IPS-18a (cell line): ENCODE data around the gene DIS3L2.
"Not testable (repeated sequence)": the region's sequence is repeated elsewhere in the genome, so short reads cannot be mapped to it uniquely, and the experiment has no call there.

Experiments used
- H3K27ac ChIP-seq: one replicate; pipeline ENCODE4 v1.5.1; 2013; ENCODE audit warnings: low read length
- H3K27me3 ChIP-seq: one replicate; pipeline ENCODE4 v1.6.1; 2013; ENCODE audit warnings: mild to moderate bottlenecking, low read length; ENCODE audit not compliant: control insufficient read depth, insufficient read depth
- H3K36me3 ChIP-seq: one replicate; pipeline ENCODE4 v1.6.1; 2013; ENCODE audit warnings: low read depth, low read length; ENCODE audit not compliant: control insufficient read depth
- H3K4me1 ChIP-seq: one replicate; pipeline ENCODE4 v1.6.1; 2013; ENCODE audit warnings: low read depth, low read length; ENCODE audit not compliant: control insufficient read depth
- H3K4me3 ChIP-seq: one replicate; pipeline ENCODE4 v1.5.1; 2013; ENCODE audit warnings: low read length
- H3K9ac ChIP-seq: one replicate; pipeline ENCODE4 v1.6.1; 2013; ENCODE audit warnings: mild to moderate bottlenecking, low read length, moderate library complexity
- H3K9me3 ChIP-seq: one replicate; pipeline ENCODE4 v1.6.1; 2013; ENCODE audit warnings: low read depth, low read length; ENCODE audit not compliant: control insufficient read depth

Gene DIS3L2

GRCh38 chr2:231941673-231942072 is 19.8 kb upstream of the DIS3L2 start:
- no peaks in the 10 kb centered on the region for H3K9me3 ChIP-seq
- no peak overlapping the region for H3K4me3 ChIP-seq
- no peaks in the 10 kb centered on the region for H3K36me3 ChIP-seq
- no peak overlapping the region for H3K9ac ChIP-seq
- no peaks in the 10 kb centered on the region for H3K4me1 ChIP-seq
- H3K27ac ChIP-seq = no peak overlapping the region
- H3K27me3 ChIP-seq = no peaks in the 10 kb centered on the region

GRCh38 chr2:231942180-231942579 is 19.3 kb upstream of the DIS3L2 start:
- no peak overlapping the region for H3K4me3 ChIP-seq
- no peaks in the 10 kb centered on the region for H3K9me3 ChIP-seq
- no peaks in the 10 kb centered on the region for H3K36me3 ChIP-seq
- H3K27ac ChIP-seq = no peak overlapping the region
- H3K4me1 ChIP-seq = no peaks in the 10 kb centered on the region
- no peaks in the 10 kb centered on the region for H3K27me3 ChIP-seq
- no peak overlapping the region for H3K9ac ChIP-seq

- H3K27me3 ChIP-seq = no peaks in the 10 kb centered on the region
- no peak overlapping the region for H3K4me3 ChIP-seq
- H3K36me3 ChIP-seq = no peaks in the 10 kb centered on the region
- H3K9me3 ChIP-seq = no peaks in the 10 kb centered on the region
- no peak overlapping the region for H3K27ac ChIP-seq
- no peaks in the 10 kb centered on the region for H3K4me1 ChIP-seq
- H3K9ac ChIP-seq = no peak overlapping the region
These were observed 15.2 kb upstream of the DIS3L2 start for GRCh38 chr2:231946241-231946814.

GRCh38 chr2:231947112-231947511 is 14.4 kb upstream of the DIS3L2 start:
- H3K4me3 ChIP-seq, H3K36me3 ChIP-seq, H3K27ac ChIP-seq, H3K9me3 ChIP-seq, H3K4me1 ChIP-seq, H3K9ac ChIP-seq, H3K27me3 ChIP-seq: not testable (repeated sequence)

GRCh38 chr2:231947694-231948093 is 13.8 kb upstream of the DIS3L2 start:
- Histone ChIP-seq H3K27me3 (no peaks in the 10 kb centered on the region), H3K9me3 (no peaks in the 10 kb centered on the region), H3K9ac (no peak overlapping the region), H3K4me3 (no peak overlapping the region), H3K4me1 (no peaks in the 10 kb centered on the region), H3K36me3 (no peaks in the 10 kb centered on the region), H3K27ac (no peak overlapping the region)

- Histone ChIP-seq H3K9ac (no peak overlapping the region), H3K27ac (no peak overlapping the region), H3K27me3 (no peaks in the 10 kb centered on the region)
These were observed 10.0 kb upstream of the DIS3L2 start for GRCh38 chr2:231951452-231952035.

GRCh38 chr2:231955758-231956472 is 5.6 kb upstream of the DIS3L2 start:
- no peak overlapping the region for H3K27ac ChIP-seq
- H3K36me3 ChIP-seq = no peaks in the 10 kb centered on the region
- peaks cover 2% of the 10 kb centered on the region for H3K4me1 ChIP-seq
- no peaks in the 10 kb centered on the region for H3K9me3 ChIP-seq
- H3K4me3 ChIP-seq = no peak overlapping the region
- H3K27me3 ChIP-seq = no peaks in the 10 kb centered on the region
- no peak overlapping the region for H3K9ac ChIP-seq

More at GRCh38 chr2:231951452-231952035, 10.0 kb upstream of the DIS3L2 start:
- Histone ChIP-seq H3K4me3 (no peak overlapping the region), H3K36me3 (no peaks in the 10 kb centered on the region), H3K9me3 (no peaks in the 10 kb centered on the region), H3K4me1 (no peaks in the 10 kb centered on the region)

- Histone ChIP-seq H3K36me3 (no peaks in the 10 kb centered on the region), H3K4me3 (no peak overlapping the region), H3K27ac (no peak overlapping the region), H3K9me3 (no peaks in the 10 kb centered on the region), H3K4me1 (peaks cover 4% of the 10 kb centered on the region), H3K27me3 (no peaks in the 10 kb centered on the region), H3K9ac (no peak overlapping the region)
These were observed 3.4 kb upstream of the DIS3L2 start for GRCh38 chr2:231957913-231958763.

GRCh38 chr2:231960810-231961348 is 634 bp upstream of the DIS3L2 start:
- Histone ChIP-seq H3K9me3 (no peaks in the 10 kb centered on the region), H3K9ac (peak overlapping the region; percentile 78), H3K27ac (no peak overlapping the region), H3K27me3 (no peaks in the 10 kb centered on the region), H3K4me3 (peak overlapping the region; percentile 93), H3K36me3 (no peaks in the 10 kb centered on the region), H3K4me1 (peaks cover 4% of the 10 kb centered on the region)

- Histone ChIP-seq H3K27ac (no peak overlapping the region), H3K27me3 (no peaks in the 10 kb centered on the region), H3K4me1 (peaks cover 4% of the 10 kb centered on the region), H3K9ac (no peak overlapping the region), H3K4me3 (no peak overlapping the region), H3K9me3 (no peaks in the 10 kb centered on the region), H3K36me3 (no peaks in the 10 kb centered on the region)
These were observed 3.6 kb downstream of the DIS3L2 start for GRCh38 chr2:231965102-231965501.

- Histone ChIP-seq H3K36me3 (no peaks in the 10 kb centered on the region), H3K9ac (no peak overlapping the region), H3K4me1 (no peaks in the 10 kb centered on the region), H3K27ac (no peak overlapping the region), H3K9me3 (no peaks in the 10 kb centered on the region), H3K4me3 (no peak overlapping the region), H3K27me3 (no peaks in the 10 kb centered on the region)
These were observed 5.4 kb downstream of the DIS3L2 start for GRCh38 chr2:231966886-231967285.
